Naive thymus-derived CD8-positive, alpha-beta T cell (primary cell): ENCODE measurements around the gene GOLGA8B. TPM values are rescaled to one million over a fixed set of nuclear protein-coding genes. Genes with fewer than 3 reads are reported as not detected.
"Not testable (repeated sequence)": the region's sequence is repeated elsewhere in the genome, so short reads cannot be mapped to it uniquely, and the experiment has no call there.

Experiments used
- ATAC-seq, 2 donors: fragments of 150-1000 bp; cut with Tn5 transposase in 1 of 2; sonication (Bioruptor Pico), chemical (Tn5 transposase) in 1 of 2; 1 replicate in 1 of 2; 2 replicates in 1 of 2; pipeline ENCODE4 v1.10.0; 2021; ENCODE audit warnings: mild to moderate bottlenecking in 2 of 2, moderate library complexity in 2 of 2
- POLR2A ChIA-PET: fragments of 350-600 bp; sonication (Branson Sonifier 250); formaldehyde crosslinking; loops from one replicate; lab custom pipeline; 2021; ENCODE audit warnings: antibody characterized with exemption; lab: Charles Lee
- DNase-seq, 10 donors: peaks; one replicate each; pipeline versions ENCODE4 v3.0.0 to v3.0.0-alpha.2; 2020 to 2022
- H3K27ac Mint-ChIP-seq, 10 donors: one replicate each; pipeline ENCODE4 v1.8.0; 2020 to 2022; ENCODE audit warnings: mild to moderate bottlenecking in 10 of 10, mixed read lengths in 10 of 10, moderate library complexity in 4 of 10, inconsistent platforms in 1 of 10
- H3K27me3 Mint-ChIP-seq, 5 donors: one replicate each; pipeline ENCODE4 v1.8.0; 2021 to 2022; ENCODE audit warnings: mixed read lengths in 5 of 5
- H3K36me3 Mint-ChIP-seq, 3 donors: one replicate each; pipeline ENCODE4 v1.8.0; 2020 to 2022; ENCODE audit warnings: mixed read lengths in 3 of 3, mild to moderate bottlenecking in 2 of 3, inconsistent platforms in 1 of 3
- H3K4me1 Mint-ChIP-seq, 4 donors: one replicate each; pipeline ENCODE4 v1.8.0; 2021 to 2022; ENCODE audit warnings: mixed read lengths in 4 of 4
- H3K4me3 Mint-ChIP-seq, 10 donors: one replicate each; pipeline ENCODE4 v1.8.0; 2020 to 2022; ENCODE audit warnings: mild to moderate bottlenecking in 10 of 10, mixed read lengths in 10 of 10, moderate library complexity in 6 of 10, inconsistent platforms in 1 of 10
- H3K9me3 Mint-ChIP-seq, 9 donors: one replicate each; pipeline ENCODE4 v1.8.0; 2020 to 2022; ENCODE audit warnings: mixed read lengths in 9 of 9, mild to moderate bottlenecking in 3 of 9, inconsistent platforms in 1 of 9, moderate library complexity in 1 of 9
- polyA plus RNA-seq, 3 donors: library from polyadenylated mRNA; unstranded; fragments of 300-500 nt; fragmentation: Illumina TruSeq; gene quantifications; one replicate each; pipeline ENCODE4 v1.2.3, GENCODE V29; 2021
- total RNA-seq, 8 experiments: library from RNA in 2 of 8; stranded (reverse) in 2 of 8; gene quantifications; one replicate each; pipeline ENCODE4 v1.2.3 and lab custom pipeline; 2021 to 2026

Gene GOLGA8B
- total and polyA plus RNA-seq, 5 experiments from 2014 or later, result 4.3 to 378 (median 5.8) TPM

DNA sequence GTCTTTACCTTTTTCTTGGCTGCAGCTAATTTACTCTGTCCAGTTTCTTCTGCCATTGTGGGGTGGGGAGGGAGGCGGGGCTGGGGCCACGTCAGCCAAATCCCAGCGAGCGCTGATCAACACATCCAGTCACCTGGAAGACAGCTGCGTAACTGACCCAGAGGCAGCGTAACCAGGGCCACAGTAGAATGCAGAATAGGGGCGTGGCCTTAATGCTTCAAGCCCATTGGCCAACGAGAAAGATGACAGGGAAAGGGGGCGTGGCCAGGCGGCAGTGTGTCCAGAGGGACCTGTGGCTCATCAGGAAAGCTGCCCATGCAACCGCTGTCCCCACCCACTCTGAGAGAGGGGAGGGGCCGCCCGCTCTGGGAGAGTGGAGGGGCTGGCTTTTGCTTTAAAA, 47.6 kb downstream of the GOLGA8B start:
- H3K4me1 Mint-ChIP-seq, DNase-seq, POLR2A ChIA-PET, H3K27ac Mint-ChIP-seq, H3K9me3 Mint-ChIP-seq, ATAC-seq, H3K27me3 Mint-ChIP-seq, H3K4me3 Mint-ChIP-seq, H3K36me3 Mint-ChIP-seq: not testable (repeated sequence)

Other genes starting within 250 kb of the GOLGA8B start
- gene SLC12A6, start 245.9 kb downstream of the GOLGA8B start, total RNA-seq, result 100 to 1,000 TPM; 130 to 138 TPM
- 10 to 100 TPM in 1 of 3 donors, 1 to 10 TPM in 2; 4.0 to 13.3 (median 7.3) TPM for gene SLC12A6, start 245.9 kb downstream of the GOLGA8B start, polyA plus RNA-seq
- gene NOP10, start 240.5 kb downstream of the GOLGA8B start, total RNA-seq, result 10 to 100 TPM; 61.7 to 64.4 TPM
- gene NOP10, start 240.5 kb downstream of the GOLGA8B start, polyA plus RNA-seq, result 100 to 1,000 TPM; 239 to 320 (median 257) TPM
- gene NUTM1, start 240.3 kb downstream of the GOLGA8B start, total RNA-seq, result not detected
- gene NUTM1, start 240.3 kb downstream of the GOLGA8B start, polyA plus RNA-seq, result not detected
- gene LPCAT4, start 216.5 kb downstream of the GOLGA8B start, total RNA-seq, result 10 to 100 TPM; 63.9 to 66.3 TPM
- 10 to 100 TPM in 1 of 3 donors, 1 to 10 TPM in 2; 5.3 to 10.4 (median 8.2) TPM for gene LPCAT4, start 216.5 kb downstream of the GOLGA8B start, polyA plus RNA-seq
- gene GOLGA8A, start 145.8 kb downstream of the GOLGA8B start, total RNA-seq, result 100 to 1,000 TPM; 242 to 250 TPM
- gene GOLGA8A, start 145.8 kb downstream of the GOLGA8B start, polyA plus RNA-seq, result 1 to 10 TPM; 1.5 to 2.0 (median 1.9) TPM
- gene GJD2, start 171.3 kb upstream of the GOLGA8B start, total RNA-seq, result not detected
- gene GJD2, start 171.3 kb upstream of the GOLGA8B start, polyA plus RNA-seq, result not detected
- gene ACTC1, start 211.9 kb upstream of the GOLGA8B start, total RNA-seq, result not detected
- gene ACTC1, start 211.9 kb upstream of the GOLGA8B start, polyA plus RNA-seq, result not detected